ENCODE results near the gene GUK1. TPM values are rescaled to one million over a fixed set of nuclear protein-coding genes. Genes with fewer than 3 reads are reported as not detected.

GUK1 gene
- total and polyA plus RNA-seq, 4 donors = 247 to 973 (median 454) TPM

GRCh38 chr1:228154670-228155571 lies 14.8 kb downstream of the GUK1 start:
- 86 to 88% methylated on average over 19 to 20 of the region's 20 CpGs for WGBS, 2 donors
- no peaks in the 10 kb centered on the region for H3K9me3 ChIP-seq (ENCODE audit: control insufficient read depth, low read length)
- intact Hi-C loops (cut with DNase I) = no loop called here
- no peak overlapping the region for H3K4me3 ChIP-seq (ENCODE audit: low read length in 2 of 2)
- no peaks in the 10 kb centered on the region for H3K36me3 ChIP-seq (ENCODE audit: control insufficient read depth in 1 of 2, insufficient read depth in 2 of 2, low read length in 1 of 2)
- H3K27me3 ChIP-seq (ENCODE audit: control insufficient read depth in 1 of 2, insufficient read depth in 2 of 2, low read length in 1 of 2) = no peaks in the 10 kb centered on the region
- no peak for ATAC-seq (ENCODE audit: low FRiP score)
- no peaks in the 10 kb centered on the region for H3K4me1 ChIP-seq (ENCODE audit: control insufficient read depth in 1 of 2, insufficient read depth in 2 of 2, low read length in 2 of 2)
- no peak overlapping the region for H3K27ac ChIP-seq (ENCODE audit: low read depth in 1 of 2, low read length in 2 of 2)
- DNase-seq = peak; percentile 43 to 55

DNA sequence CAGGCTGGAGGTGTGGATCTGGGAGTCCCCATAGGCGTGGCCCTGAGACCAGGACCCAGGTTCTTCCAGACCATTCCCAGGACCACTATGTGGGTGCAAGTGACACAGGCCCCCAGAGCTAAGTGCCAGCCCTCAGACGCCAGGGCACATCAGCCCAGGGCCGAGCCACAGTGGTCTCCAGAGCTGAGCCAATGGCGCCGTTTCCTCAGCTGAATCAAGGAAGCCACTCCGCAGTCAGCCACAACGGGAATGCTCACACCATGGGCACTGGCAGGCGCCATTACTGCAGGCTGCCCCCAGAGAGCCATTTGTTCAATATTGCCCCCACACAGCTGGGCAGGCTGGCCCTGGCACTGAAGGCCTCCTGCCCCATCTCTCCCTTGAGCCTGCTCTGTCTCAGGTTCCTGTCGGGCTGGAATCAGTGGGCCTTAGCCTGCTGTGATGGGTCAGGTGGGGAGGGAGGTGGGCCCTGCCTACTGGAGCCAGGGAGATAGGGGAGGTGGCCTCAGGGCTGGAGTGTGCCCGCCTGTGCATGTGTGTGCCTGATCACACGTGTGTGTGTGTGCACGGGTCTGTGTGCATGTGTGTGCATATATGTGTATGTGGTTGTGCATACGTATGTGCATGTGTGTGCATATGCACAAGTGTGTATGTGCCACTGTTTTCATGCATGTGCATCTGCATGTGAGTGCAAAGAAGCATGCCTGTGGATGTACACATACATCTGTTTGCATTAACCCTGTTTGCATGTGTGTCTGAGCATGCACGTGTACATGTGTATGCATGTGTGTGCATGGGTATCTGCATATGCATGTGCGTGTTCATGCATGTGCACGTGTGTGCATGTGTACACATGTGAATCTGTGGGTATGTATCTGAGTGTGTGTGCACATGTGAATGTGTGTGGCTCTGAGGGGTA lies 15.8 kb downstream of the GUK1 start:
- H3K4me3 ChIP-seq (ENCODE audit: low read length in 2 of 2) = no peak overlapping the region
- WGBS, 2 donors = 88% methylated on average over 16 of the region's 16 CpGs
- no peak for ATAC-seq (ENCODE audit: low FRiP score)
- H3K4me1 ChIP-seq (ENCODE audit: control insufficient read depth in 1 of 2, insufficient read depth in 2 of 2, low read length in 2 of 2) = no peaks in the 10 kb centered on the region
- no peaks in the 10 kb centered on the region for H3K36me3 ChIP-seq (ENCODE audit: control insufficient read depth in 1 of 2, insufficient read depth in 2 of 2, low read length in 1 of 2)
- intact Hi-C loops (cut with DNase I) = no loop called here
- DNase-seq = peak; percentile 35 to 67
- no peaks in the 10 kb centered on the region for H3K27me3 ChIP-seq (ENCODE audit: control insufficient read depth in 1 of 2, insufficient read depth in 2 of 2, low read length in 1 of 2)
- no peaks in the 10 kb centered on the region for H3K9me3 ChIP-seq (ENCODE audit: control insufficient read depth, low read length)
- no peak overlapping the region for H3K27ac ChIP-seq (ENCODE audit: low read depth in 1 of 2, low read length in 2 of 2)

DNA sequence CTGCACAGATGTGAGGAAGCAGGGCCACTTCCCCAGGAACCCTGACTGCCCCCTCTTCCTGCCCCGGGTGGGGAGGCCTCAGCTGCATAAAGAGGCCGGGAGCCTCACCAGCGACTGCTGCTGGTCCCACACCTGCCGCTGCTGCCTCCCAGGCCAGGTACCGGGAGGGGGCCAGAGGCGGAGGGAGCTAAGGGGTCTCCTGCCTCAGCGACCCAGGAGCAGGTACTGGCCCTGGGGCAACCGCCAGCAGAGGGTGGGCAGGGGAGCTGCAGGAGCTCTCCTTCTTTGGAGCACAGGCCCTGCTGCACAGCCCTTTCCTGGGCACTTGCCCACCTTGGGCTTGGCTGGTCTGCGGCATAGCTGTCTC lies 16.4 kb downstream of the GUK1 start:
- 83% methylated on average over 8 to 9 of the region's 9 CpGs for WGBS, 2 donors
- ATAC-seq (ENCODE audit: low FRiP score) = no peak
- Histone ChIP-seq H3K27ac (ENCODE audit: low read depth in 1 of 2, low read length in 2 of 2) (no peak overlapping the region), H3K27me3 (ENCODE audit: control insufficient read depth in 1 of 2, insufficient read depth in 2 of 2, low read length in 1 of 2) (no peaks in the 10 kb centered on the region), H3K36me3 (ENCODE audit: control insufficient read depth in 1 of 2, insufficient read depth in 2 of 2, low read length in 1 of 2) (no peaks in the 10 kb centered on the region), H3K4me3 (ENCODE audit: low read length in 2 of 2) (no peak overlapping the region), H3K9me3 (ENCODE audit: control insufficient read depth, low read length) (no peaks in the 10 kb centered on the region), H3K4me1 (ENCODE audit: control insufficient read depth in 1 of 2, insufficient read depth in 2 of 2, low read length in 2 of 2) (no peaks in the 10 kb centered on the region)
- intact Hi-C loops (cut with DNase I) = no loop called here
- DNase-seq = peak; percentile 43 to 70

DNA sequence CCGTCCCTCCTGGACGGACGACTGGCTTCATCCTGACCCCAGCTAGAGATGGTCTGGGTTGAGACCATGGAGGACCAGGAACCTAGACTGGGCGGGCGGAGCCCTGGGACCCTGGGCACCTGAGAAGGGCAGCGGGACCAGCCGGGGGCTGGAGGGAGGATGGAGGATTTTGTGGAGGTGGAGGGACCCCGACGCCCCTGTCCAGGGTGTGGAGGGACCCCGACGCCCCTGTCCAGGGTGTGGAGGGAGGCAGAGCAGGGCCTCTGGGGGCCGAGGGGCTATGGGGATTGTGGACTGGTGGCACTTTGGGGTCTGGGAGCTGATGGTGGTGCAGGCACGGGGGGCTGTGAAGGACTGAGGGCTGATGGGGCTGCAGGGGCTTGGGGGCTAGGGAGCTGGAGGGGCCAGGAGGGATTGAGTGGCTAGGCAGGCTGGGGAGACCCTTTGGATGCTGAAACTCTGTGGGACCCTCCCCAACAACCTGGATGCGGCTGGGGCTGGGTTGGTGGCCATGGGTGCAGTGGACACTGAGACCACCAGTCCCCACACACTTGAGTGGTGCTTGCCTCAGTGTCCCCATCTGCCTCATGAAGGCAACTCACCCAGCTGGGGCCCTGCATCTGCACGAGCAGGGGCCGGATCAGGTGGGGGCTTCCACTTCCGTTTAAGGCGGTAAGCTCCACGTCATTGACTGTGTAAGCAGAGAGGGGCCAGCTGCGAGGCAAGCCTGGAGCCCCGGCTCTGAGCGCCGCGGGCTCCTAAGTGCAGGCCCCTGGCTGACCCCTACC lies 17.1 kb downstream of the GUK1 start:
- WGBS, 2 donors = 83 to 86% methylated on average over 24 of the region's 24 CpGs
- H3K27ac ChIP-seq (ENCODE audit: low read depth in 1 of 2, low read length in 2 of 2) = no peak overlapping the region
- no peaks in the 10 kb centered on the region for H3K36me3 ChIP-seq (ENCODE audit: control insufficient read depth in 1 of 2, insufficient read depth in 2 of 2, low read length in 1 of 2)
- ATAC-seq (ENCODE audit: low FRiP score) (no peak), DNase-seq (peak; percentile 36 to 71)
- no peaks in the 10 kb centered on the region for H3K9me3 ChIP-seq (ENCODE audit: control insufficient read depth, low read length)
- no peaks in the 10 kb centered on the region for H3K4me1 ChIP-seq (ENCODE audit: control insufficient read depth in 1 of 2, insufficient read depth in 2 of 2, low read length in 2 of 2)
- intact Hi-C loops (cut with DNase I) = no loop called here
- no peak overlapping the region for H3K4me3 ChIP-seq (ENCODE audit: low read length in 2 of 2)
- H3K27me3 ChIP-seq (ENCODE audit: control insufficient read depth in 1 of 2, insufficient read depth in 2 of 2, low read length in 1 of 2) = no peaks in the 10 kb centered on the region

DNA sequence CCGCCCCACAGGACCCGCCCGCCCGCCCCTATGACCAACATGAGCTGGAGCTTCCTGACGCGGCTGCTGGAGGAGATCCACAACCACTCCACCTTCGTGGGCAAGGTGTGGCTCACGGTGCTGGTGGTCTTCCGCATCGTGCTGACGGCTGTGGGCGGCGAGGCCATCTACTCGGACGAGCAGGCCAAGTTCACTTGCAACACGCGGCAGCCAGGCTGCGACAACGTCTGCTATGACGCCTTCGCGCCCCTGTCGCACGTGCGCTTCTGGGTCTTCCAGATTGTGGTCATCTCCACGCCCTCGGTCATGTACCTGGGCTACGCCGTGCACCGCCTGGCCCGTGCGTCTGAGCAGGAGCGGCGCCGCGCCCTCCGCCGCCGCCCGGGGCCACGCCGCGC lies 17.6 kb downstream of the GUK1 start:
- H3K36me3 ChIP-seq (ENCODE audit: control insufficient read depth in 1 of 2, insufficient read depth in 2 of 2, low read length in 1 of 2) = no peaks in the 10 kb centered on the region
- H3K4me3 ChIP-seq (ENCODE audit: low read length in 2 of 2) = no peak overlapping the region
- WGBS, 2 donors = 59 to 60% methylated on average over 38 to 43 of the region's 43 CpGs
- peak; percentile 43 to 74 for DNase-seq
- no peaks in the 10 kb centered on the region for H3K4me1 ChIP-seq (ENCODE audit: control insufficient read depth in 1 of 2, insufficient read depth in 2 of 2, low read length in 2 of 2)
- intact Hi-C loops (cut with DNase I) = no loop called here
- H3K9me3 ChIP-seq (ENCODE audit: control insufficient read depth, low read length) = no peaks in the 10 kb centered on the region
- no peak overlapping the region for H3K27ac ChIP-seq (ENCODE audit: low read depth in 1 of 2, low read length in 2 of 2)
- ATAC-seq (ENCODE audit: low FRiP score) = no peak
- H3K27me3 ChIP-seq (ENCODE audit: control insufficient read depth in 1 of 2, insufficient read depth in 2 of 2, low read length in 1 of 2) = no peaks in the 10 kb centered on the region

DNA sequence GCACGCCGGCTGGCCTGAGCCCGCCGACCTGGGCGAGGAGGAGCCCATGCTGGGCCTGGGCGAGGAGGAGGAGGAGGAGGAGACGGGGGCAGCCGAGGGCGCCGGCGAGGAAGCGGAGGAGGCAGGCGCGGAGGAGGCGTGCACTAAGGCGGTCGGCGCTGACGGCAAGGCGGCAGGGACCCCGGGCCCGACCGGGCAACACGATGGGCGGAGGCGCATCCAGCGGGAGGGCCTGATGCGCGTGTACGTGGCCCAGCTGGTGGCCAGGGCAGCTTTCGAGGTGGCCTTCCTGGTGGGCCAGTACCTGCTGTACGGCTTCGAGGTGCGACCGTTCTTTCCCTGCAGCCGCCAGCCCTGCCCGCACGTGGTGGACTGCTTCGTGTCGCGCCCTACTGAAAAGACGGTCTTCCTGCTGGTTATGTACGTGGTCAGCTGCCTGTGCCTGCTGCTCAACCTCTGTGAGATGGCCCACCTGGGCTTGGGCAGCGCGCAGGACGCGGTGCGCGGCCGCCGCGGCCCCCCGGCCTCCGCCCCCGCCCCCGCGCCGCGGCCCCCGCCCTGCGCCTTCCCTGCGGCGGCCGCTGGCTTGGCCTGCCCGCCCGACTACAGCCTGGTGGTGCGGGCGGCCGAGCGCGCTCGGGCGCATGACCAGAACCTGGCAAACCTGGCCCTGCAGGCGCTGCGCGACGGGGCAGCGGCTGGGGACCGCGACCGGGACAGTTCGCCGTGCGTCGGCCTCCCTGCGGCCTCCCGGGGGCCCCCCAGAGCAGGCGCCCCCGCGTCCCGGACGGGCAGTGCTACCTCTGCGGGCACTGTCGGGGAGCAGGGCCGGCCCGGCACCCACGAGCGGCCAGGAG lies 18.3 kb downstream of the GUK1 start:
- 13 to 19% methylated on average over 58 to 98 of the region's 98 CpGs for WGBS, 2 donors
- H3K36me3 ChIP-seq (ENCODE audit: control insufficient read depth in 1 of 2, insufficient read depth in 2 of 2, low read length in 1 of 2) = no peaks in the 10 kb centered on the region
- no peak overlapping the region for H3K4me3 ChIP-seq (ENCODE audit: low read length in 2 of 2)
- no peaks in the 10 kb centered on the region for H3K4me1 ChIP-seq (ENCODE audit: control insufficient read depth in 1 of 2, insufficient read depth in 2 of 2, low read length in 2 of 2)
- H3K9me3 ChIP-seq (ENCODE audit: control insufficient read depth, low read length) = no peaks in the 10 kb centered on the region
- peak; percentile 43 to 72 for DNase-seq
- intact Hi-C loops (cut with DNase I) = no loop called here
- no peaks in the 10 kb centered on the region for H3K27me3 ChIP-seq (ENCODE audit: control insufficient read depth in 1 of 2, insufficient read depth in 2 of 2, low read length in 1 of 2)
- ATAC-seq (ENCODE audit: low FRiP score) = no peak
- H3K27ac ChIP-seq (ENCODE audit: low read depth in 1 of 2, low read length in 2 of 2) = no peak overlapping the region

DNA sequence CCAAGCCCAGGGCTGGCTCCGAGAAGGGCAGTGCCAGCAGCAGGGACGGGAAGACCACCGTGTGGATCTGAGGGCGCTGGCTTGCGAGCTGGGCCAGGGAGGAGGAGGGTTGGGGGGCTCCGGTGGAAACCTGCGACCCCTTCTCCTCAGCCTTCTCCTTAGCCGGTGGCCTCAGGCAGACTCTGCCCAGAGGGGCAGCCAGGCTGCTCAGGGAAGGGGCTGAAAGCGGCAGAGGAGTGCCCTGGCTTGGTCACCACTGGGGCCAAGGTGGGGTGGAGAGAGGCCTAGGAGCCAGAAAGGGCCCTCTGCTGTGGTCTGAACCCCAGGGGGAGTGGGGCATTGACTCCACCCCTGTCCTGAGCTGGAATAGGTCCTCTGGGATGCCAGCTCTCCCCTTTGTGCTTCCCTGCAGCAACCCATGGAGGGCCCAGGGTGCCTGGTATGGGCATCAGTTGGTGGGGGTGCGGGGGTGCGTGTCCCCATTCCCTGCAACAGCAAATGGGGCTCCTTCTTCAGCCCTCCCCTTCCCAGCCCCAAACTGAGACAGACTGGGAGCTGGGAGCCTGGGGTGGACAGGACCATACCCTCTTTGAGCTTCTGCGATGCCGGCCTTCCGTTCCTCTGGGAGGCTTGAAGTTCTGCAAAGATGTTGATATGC lies 19.1 kb downstream of the GUK1 start:
- Histone ChIP-seq H3K9me3 (ENCODE audit: control insufficient read depth, low read length) (no peaks in the 10 kb centered on the region), H3K4me3 (ENCODE audit: low read length in 2 of 2) (no peak overlapping the region), H3K4me1 (ENCODE audit: control insufficient read depth in 1 of 2, insufficient read depth in 2 of 2, low read length in 2 of 2) (no peaks in the 10 kb centered on the region), H3K27ac (ENCODE audit: low read depth in 1 of 2, low read length in 2 of 2) (no peak overlapping the region), H3K36me3 (ENCODE audit: control insufficient read depth in 1 of 2, insufficient read depth in 2 of 2, low read length in 1 of 2) (no peaks in the 10 kb centered on the region), H3K27me3 (ENCODE audit: control insufficient read depth in 1 of 2, insufficient read depth in 2 of 2, low read length in 1 of 2) (no peaks in the 10 kb centered on the region)
- DNase-seq (peak; percentile 40 to 68), ATAC-seq (ENCODE audit: low FRiP score) (no peak)
- intact Hi-C loops (cut with DNase I) = no loop called here
- 75 to 78% methylated on average over 14 of the region's 14 CpGs for WGBS, 2 donors

Measured in aorta (tissue), 5 donors.